ENCODE measurements around the gene UTS2. TPM values are rescaled to one million over a fixed set of nuclear protein-coding genes. Genes with fewer than 3 reads are reported as not detected.

UTS2 gene
- total RNA-seq, 1 donor from 2014 or later: not detected

- no peak for TF ChIP-seq CTCF (IDR thresholded peaks at IDR 0.05; ENCODE audit: borderline replicate concordance)
- intact Hi-C loops (cut with micrococcal nuclease): no loop called here
- Histone ChIP-seq H3K4me3 (no peak overlapping the region), H3K4me1 (no peaks in the 10 kb centered on the region), H3K27ac (replicated peaks) (no peak overlapping the region), H3K36me3 (no peaks in the 10 kb centered on the region), H3K9me3 (replicated peaks) (no peaks in the 10 kb centered on the region), H3K27me3 (ENCODE audit: low read depth) (peaks cover 7% of the 10 kb centered on the region)
- DNase-seq: no peak
Observed at GRCh38 chr1:7861452-7861851, 8.6 kb upstream of the UTS2 start.

- Histone ChIP-seq H3K36me3 (no peaks in the 10 kb centered on the region), H3K4me1 (no peaks in the 10 kb centered on the region), H3K9me3 (replicated peaks) (no peaks in the 10 kb centered on the region), H3K4me3 (no peak overlapping the region), H3K27me3 (ENCODE audit: low read depth) (peaks cover 3% of the 10 kb centered on the region), H3K27ac (replicated peaks) (no peak overlapping the region)
- no peak for TF ChIP-seq CTCF (IDR thresholded peaks at IDR 0.05; ENCODE audit: borderline replicate concordance)
- intact Hi-C loops (cut with micrococcal nuclease): no loop called here
- DNase-seq: no peak
Observed at GRCh38 chr1:7860130-7860529, 7.3 kb upstream of the UTS2 start.

GRCh38 chr1:7859406-7859805 lies 6.5 kb upstream of the UTS2 start:
- no peak for DNase-seq
- Histone ChIP-seq H3K27me3 (ENCODE audit: low read depth) (peaks cover 4% of the 10 kb centered on the region), H3K4me1 (no peaks in the 10 kb centered on the region), H3K27ac (replicated peaks) (no peak overlapping the region), H3K36me3 (no peaks in the 10 kb centered on the region), H3K9me3 (replicated peaks) (no peaks in the 10 kb centered on the region), H3K4me3 (no peak overlapping the region)
- TF ChIP-seq CTCF (IDR thresholded peaks at IDR 0.05; ENCODE audit: borderline replicate concordance): no peak
- intact Hi-C loops (cut with micrococcal nuclease): no loop called here

- intact Hi-C loops (cut with micrococcal nuclease): no loop called here
- Histone ChIP-seq H3K4me1 (no peaks in the 10 kb centered on the region), H3K4me3 (no peak overlapping the region), H3K27ac (replicated peaks) (no peak overlapping the region), H3K9me3 (replicated peaks) (no peaks in the 10 kb centered on the region), H3K36me3 (no peaks in the 10 kb centered on the region), H3K27me3 (ENCODE audit: low read depth) (peaks cover 4% of the 10 kb centered on the region)
- DNase-seq: no peak
- no peak for TF ChIP-seq CTCF (IDR thresholded peaks at IDR 0.05; ENCODE audit: borderline replicate concordance)
Observed at GRCh38 chr1:7857985-7858384, 5.1 kb upstream of the UTS2 start.

- H3K36me3 ChIP-seq: no peaks in the 10 kb centered on the region
- no peak for TF ChIP-seq CTCF (IDR thresholded peaks at IDR 0.05; ENCODE audit: borderline replicate concordance)
- H3K27me3 ChIP-seq (ENCODE audit: low read depth): peaks cover 4% of the 10 kb centered on the region
- DNase-seq: no peak
- no peak overlapping the region for H3K27ac ChIP-seq (replicated peaks)
- H3K9me3 ChIP-seq (replicated peaks): no peaks in the 10 kb centered on the region
- intact Hi-C loops (cut with micrococcal nuclease): no loop called here
- no peaks in the 10 kb centered on the region for H3K4me1 ChIP-seq
- H3K4me3 ChIP-seq: no peak overlapping the region
Observed at GRCh38 chr1:7857000-7857399, 4.1 kb upstream of the UTS2 start.

- Histone ChIP-seq H3K27ac (replicated peaks) (no peak overlapping the region), H3K9me3 (replicated peaks) (no peaks in the 10 kb centered on the region), H3K4me3 (no peak overlapping the region), H3K4me1 (no peaks in the 10 kb centered on the region), H3K27me3 (ENCODE audit: low read depth) (peaks cover 4% of the 10 kb centered on the region), H3K36me3 (no peaks in the 10 kb centered on the region)
- no peak for TF ChIP-seq CTCF (IDR thresholded peaks at IDR 0.05; ENCODE audit: borderline replicate concordance)
- DNase-seq: no peak
- intact Hi-C loops (cut with micrococcal nuclease): no loop called here
Observed at GRCh38 chr1:7856345-7856744, 3.5 kb upstream of the UTS2 start.
